HG03066 (cell line): ENCODE data around the gene BCL2A1.
"Not testable (repeated sequence)": the region's sequence is repeated elsewhere in the genome, so short reads cannot be mapped to it uniquely, and the experiment has no call there.

Experiments used
- ATAC-seq: cut with Tn5 transposase; IDR thresholded peaks from one replicate; pipeline ENCODE4 v1.9.1; 2021; ENCODE audit warnings: low read depth; ENCODE audit not compliant: unreplicated experiment

BCL2A1 gene

GRCh38 chr15:79964232-79964805 lies 6.7 kb downstream of the BCL2A1 start:
- ATAC-seq, result no peak

- ATAC-seq, result not testable (repeated sequence)
These were observed 8.1 kb downstream of the BCL2A1 start for GRCh38 chr15:79962921-79963320.

- ATAC-seq, result no peak
These were observed 8.8 kb downstream of the BCL2A1 start for GRCh38 chr15:79962178-79962577.

GRCh38 chr15:79960502-79961212 lies 10.3 kb downstream of the BCL2A1 start:
- no peak for ATAC-seq

GRCh38 chr15:79957741-79958140 lies 13.3 kb downstream of the BCL2A1 start:
- no peak for ATAC-seq

GRCh38 chr15:79956354-79956939 lies 14.5 kb downstream of the BCL2A1 start:
- ATAC-seq, result no peak

- no peak for ATAC-seq
These were observed 16.3 kb downstream of the BCL2A1 start for GRCh38 chr15:79954661-79955060.

GRCh38 chr15:79953951-79954444 lies 17.0 kb downstream of the BCL2A1 start:
- ATAC-seq, result no peak

- no peak for ATAC-seq
These were observed 18.7 kb downstream of the BCL2A1 start for GRCh38 chr15:79952329-79952728.

GRCh38 chr15:79950247-79950646 lies 20.7 kb downstream of the BCL2A1 start:
- no peak for ATAC-seq

- ATAC-seq, result no peak
These were observed 22.2 kb downstream of the BCL2A1 start for GRCh38 chr15:79948761-79949160.

- ATAC-seq, result no peak
These were observed 22.8 kb downstream of the BCL2A1 start for GRCh38 chr15:79948095-79948695.

- ATAC-seq, result no peak
These were observed 24.0 kb downstream of the BCL2A1 start for GRCh38 chr15:79947009-79947408.

GRCh38 chr15:79944622-79945021 lies 26.4 kb downstream of the BCL2A1 start:
- no peak for ATAC-seq

GRCh38 chr15:79943820-79944219 lies 27.2 kb downstream of the BCL2A1 start:
- ATAC-seq, result peak; percentile 91

- ATAC-seq, result no peak
These were observed 28.1 kb downstream of the BCL2A1 start for GRCh38 chr15:79942741-79943481.

GRCh38 chr15:79939399-79939798 lies 31.6 kb downstream of the BCL2A1 start:
- no peak for ATAC-seq

GRCh38 chr15:79938143-79938542 lies 32.9 kb downstream of the BCL2A1 start:
- no peak for ATAC-seq

GRCh38 chr15:79935556-79936201 lies 35.3 kb downstream of the BCL2A1 start:
- ATAC-seq, result not testable (repeated sequence)

- ATAC-seq, result no peak
These were observed 37.8 kb downstream of the BCL2A1 start for GRCh38 chr15:79933231-79933630.
